GM18505 (cell line): Measurements from ENCODE around the gene PADI4.
"Not testable (repeated sequence)": the region's sequence is repeated elsewhere in the genome, so short reads cannot be mapped to it uniquely, and the experiment has no call there.

Source experiments
- ATAC-seq: cut with Tn5 transposase; IDR thresholded peaks from one replicate; pipeline ENCODE4 v1.9.1; 2021; ENCODE audit not compliant: unreplicated experiment
- POLR2A ChIP-seq: IDR thresholded peaks from 4 replicates; pipeline ENCODE4 v1.6.1; 2011; ENCODE audit warnings: borderline replicate concordance; ENCODE audit not compliant: insufficient read depth, insufficient read length; ENCODE audit errors: extremely low read depth

The PADI4 gene

DNA sequence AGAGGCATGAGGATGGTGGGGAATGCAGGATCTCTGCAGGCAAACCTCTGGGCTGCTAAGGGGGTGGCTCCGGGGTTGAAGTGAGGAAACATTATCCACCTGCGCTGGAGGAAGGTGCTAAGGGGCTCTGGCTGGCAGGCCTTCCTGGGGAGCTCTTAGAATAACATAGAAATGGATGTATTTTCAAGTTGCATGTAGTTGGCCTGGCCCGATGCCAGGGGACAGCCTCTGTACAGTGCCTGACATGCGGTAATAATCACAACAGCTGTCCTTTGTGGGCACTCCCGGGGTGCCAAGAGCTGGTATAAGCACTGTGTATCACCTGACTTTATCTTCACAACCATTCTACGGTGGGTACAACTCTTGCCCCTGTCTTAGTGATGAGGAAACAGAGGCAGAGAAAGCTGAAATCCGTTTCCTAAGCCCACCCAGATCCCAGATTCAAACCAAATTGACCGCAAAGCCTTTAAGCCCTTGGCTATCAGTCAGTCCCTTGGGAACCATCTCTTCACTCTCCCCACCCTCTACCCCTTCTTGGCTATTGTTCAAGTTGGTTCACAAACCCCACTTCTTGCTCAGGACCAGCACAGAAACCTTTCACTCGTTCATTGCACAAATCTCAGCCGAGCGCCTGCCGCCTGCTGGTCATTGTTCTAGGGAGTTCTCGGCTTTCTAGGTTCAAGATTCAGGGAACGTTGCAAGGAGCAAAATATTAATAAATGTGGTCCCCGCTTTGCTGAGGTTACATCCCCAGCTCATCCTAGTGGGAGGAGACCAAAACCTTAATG is 30.9 kb downstream of the PADI4 start:
- TF ChIP-seq POLR2A: no peak
- ATAC-seq: no peak

DNA sequence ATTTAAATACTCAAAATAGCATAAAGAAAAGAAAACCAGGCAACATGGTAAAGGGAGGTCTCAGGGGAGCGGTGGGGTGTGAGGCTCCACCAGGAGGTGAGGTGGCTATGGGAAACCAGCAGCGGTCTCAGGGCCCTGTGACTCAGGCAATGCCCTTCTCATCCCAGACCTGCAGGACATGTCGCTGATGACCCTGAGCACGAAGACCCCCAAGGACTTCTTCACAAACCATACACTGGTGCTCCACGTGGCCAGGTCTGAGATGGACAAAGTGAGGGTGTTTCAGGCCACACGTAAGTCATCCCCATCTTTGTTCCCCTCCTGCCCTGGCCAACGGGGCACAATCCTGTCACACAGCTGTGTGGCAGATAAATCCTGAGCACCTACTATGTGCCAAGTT is 31.5 kb downstream of the PADI4 start:
- no peak for ATAC-seq
- no peak for TF ChIP-seq POLR2A

DNA sequence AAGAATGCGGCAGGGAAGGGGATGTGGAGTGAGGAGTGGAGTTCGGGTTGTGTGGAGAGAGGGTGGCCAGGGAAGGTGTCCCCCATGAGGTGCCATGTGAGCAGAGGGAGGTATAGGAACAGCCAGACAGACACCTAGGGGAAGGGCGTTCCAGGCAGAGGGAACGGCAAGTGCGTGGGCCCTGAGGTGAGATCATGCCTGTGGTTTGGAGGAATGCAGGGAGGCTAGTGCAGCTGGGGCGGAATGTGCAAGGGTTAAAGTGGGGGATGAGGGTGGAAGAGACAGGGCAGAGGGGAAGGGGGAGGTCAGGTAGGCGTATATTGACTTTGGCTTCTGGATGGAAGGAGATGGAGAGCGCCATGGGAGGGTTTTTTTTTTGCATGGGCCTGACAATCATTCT is 32.4 kb downstream of the PADI4 start:
- no peak for ATAC-seq
- TF ChIP-seq POLR2A: no peak

DNA sequence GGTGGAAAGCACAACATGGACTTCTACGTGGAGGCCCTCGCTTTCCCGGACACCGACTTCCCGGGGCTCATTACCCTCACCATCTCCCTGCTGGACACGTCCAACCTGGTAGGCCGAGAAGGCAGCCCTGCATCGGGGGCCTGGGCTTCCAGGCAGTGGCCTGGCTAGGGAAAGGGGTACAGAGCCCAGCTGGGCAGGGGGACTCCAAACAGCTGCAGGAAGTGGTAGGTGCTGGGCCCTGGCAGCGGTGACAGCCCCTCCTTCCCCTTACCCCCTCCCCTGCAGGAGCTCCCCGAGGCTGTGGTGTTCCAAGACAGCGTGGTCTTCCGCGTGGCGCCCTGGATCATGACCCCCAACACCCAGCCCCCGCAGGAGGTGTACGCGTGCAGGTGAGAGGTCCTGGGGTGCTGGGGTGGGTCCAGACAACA is 34.0 kb downstream of the PADI4 start:
- no peak for TF ChIP-seq POLR2A
- no peak for ATAC-seq

DNA sequence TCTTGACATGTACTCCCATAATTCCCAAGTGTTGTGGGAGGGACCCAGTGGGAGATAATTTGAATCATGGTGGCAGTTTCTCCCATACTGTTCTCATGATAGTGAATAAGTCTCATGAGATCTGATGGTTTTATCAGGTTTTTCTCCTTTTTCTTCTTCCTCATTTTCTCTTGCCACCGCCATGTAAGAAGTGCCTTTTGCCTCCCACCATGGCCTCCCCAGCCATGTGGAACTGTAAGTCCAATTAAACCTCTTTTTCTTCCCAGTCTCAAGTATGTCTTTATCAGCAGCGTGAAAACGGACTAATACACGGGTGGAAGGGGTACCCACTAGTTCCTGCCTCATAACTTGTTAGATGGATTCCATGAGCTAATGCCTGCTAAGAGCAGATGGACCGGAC is 37.5 kb downstream of the PADI4 start:
- not testable (repeated sequence) for ATAC-seq

DNA sequence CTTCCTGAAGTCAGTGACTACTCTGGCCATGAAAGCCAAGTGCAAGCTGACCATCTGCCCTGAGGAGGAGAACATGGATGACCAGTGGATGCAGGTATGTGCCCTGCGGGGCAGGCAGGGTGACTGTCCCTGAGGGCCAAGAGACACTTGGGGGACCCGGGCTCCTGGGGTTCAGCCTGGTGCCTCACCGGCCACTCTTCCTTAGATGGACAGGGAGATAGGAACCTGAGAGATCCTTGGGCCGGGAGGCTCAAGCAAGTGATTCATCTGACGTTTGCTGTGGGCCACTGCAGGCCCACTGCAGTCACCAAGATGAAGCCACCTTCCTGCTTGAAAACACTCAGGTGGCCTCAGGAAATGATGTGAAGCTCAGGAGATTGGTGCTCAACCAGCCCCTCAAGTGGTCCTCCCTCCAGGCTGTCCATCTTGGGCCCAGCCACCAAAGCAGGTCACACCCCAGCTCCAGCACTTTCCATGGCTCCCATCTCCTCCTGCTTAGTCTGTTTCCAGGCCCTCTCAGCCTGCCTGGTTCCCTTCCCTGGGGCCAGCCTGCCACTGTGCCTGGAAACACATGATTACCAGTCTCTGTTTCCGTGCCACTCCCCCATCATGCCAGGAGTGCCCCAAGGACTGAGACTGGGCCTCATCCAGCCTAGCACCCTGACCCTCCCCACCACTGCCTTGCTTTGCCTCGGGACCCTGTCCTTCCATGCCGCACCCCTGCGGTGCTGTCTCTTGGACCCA is 38.2 kb downstream of the PADI4 start:
- no peak for ATAC-seq
- TF ChIP-seq POLR2A: no peak

DNA sequence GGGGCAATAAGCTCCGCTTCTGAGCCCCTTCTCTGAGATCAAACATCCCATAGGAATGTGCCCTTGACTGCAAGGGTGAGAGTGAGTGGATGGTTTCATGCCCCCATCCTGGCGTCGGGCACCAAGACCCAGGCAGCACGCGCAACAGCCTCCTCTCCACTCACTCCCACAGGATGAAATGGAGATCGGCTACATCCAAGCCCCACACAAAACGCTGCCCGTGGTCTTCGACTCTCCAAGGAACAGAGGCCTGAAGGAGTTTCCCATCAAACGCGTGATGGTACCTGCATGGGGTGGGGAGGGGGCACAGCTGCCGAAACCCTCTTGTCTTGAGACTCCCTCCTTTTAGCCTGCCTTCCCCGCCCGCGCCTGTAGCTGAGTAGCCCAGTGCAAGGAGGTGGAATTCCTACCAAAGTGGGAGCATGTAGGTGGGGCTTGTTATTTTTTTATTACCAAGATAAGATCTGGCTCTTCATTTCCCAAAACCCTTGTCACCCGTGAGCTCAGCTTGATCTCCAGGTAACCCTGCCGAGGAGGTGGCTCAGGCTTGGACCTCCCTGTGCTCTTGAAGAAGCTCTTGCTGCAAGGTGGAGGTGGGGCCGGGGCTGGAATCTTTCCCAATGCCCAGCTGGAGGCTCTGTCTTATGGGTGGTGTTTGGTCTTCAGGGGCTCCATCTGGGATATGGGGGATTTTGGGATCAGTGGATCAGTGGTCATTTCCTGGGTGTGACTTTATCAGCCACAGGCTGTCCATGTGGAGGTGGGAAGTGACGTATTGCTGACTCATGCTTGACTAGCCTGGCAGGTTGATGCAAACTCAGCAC is 40.0 kb downstream of the PADI4 start:
- TF ChIP-seq POLR2A: no peak
- ATAC-seq: no peak

DNA sequence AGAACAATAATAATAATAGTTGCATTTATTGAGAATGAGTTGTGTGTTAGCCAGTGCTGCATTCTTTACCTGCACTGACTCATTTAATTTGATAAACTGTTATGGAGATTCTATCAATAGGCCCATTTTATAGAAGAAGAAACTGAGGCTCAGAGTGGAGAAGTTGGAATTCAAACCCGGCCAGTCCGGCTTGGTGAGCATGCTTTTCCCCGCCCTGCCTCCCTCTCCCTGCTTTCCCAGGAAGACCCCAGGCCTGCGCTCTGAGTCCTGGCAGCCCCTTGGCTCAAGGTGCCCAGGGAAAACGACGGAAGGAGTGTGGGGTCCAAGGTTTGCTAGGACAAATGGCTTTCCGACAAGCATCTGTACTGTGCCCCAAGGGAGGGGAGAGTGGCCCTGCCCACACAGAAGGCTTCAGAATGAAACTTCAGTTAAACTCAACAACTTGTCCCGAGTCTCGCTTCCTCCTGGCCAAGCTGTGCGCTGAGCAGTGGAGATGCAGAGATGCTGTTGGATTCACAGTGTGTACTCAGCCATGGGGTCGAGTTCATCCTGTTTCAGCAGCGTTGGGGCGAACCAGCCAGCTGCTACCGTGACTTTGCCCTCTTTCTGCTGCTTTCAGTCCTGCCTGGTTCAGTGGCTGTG is 40.7 kb downstream of the PADI4 start:
- ATAC-seq: peak; percentile 70
- no peak for TF ChIP-seq POLR2A

DNA sequence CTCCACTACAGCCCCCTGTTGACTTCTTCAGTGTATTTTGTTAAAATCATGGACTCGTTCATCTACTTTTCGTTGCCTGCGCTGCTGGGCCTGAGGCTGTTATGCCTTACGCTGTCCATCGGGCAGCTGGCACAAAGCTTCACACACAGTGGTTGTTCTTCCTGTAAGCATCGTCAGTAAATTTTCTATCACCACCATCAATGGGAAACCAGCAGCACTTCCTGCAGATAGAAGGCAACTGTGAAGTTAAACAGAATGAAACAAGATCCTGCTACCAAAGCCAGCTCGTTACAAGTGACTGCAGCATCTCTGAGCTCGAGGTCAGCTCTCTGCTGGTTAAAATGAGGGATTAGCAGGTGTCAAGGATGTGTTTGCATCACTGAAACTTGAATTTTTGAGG is 42.1 kb downstream of the PADI4 start:
- no peak for ATAC-seq
- no peak for TF ChIP-seq POLR2A

DNA sequence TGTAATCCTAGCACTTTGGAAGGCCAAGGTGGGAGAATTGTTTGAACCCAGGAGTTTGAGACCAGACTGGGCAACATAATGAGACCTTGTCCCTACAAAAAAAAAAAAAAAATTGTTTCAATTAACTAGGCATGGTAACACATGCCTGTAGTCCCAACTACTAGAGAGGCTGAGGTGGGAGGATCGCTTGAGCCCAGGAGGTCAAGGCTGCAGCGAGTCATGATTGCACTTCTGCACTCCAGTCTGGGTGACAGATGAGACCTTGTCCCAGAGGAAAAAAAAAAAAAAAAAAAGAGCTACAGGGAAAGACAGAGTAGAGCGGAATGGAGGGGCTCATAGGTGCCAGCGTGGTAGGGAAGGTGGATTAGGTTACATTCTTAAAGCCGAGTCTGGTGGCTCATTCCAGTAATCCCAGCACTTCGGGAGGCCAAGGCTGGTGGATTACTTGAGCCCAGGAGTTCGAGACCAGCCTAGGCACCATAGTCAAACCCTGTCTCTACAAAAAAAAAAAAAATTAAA is 43.0 kb downstream of the PADI4 start:
- ATAC-seq: no peak
- TF ChIP-seq POLR2A: no peak

DNA sequence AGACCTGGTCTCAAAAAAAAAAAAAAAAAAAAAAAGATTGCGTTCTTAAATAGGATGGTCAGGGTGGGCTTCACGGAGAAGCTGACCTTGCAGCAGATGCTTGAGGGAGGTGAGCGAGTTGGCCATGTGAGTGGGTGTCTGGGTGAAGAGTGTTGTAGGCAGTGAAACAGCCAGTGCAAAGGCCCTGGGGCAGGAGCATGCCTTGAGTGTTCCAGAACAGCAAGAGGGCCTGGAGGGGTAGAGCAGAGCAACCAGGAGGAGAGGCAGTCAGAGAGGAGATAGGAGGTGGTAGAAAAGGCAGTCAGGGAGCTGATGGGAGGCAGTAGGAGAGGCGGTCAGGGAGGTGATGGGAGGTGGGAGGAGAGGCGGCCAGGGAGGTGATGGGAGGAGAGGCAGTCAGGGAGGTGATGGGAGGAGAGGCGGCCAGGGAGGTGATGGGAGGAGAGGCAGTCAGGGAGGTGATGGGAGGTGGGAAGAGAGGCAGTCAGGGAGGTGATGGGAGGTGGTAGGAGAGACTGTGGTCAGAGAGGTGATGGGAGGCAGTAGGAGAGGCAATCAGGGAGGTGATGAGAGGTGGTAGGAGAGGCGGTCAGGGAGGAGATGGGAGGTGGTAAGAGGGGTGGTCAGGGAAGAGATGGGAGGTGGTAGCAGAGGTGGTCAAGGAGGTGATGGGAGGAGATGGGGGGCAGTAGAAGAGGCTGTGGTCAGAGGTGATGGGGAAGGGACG is 43.8 kb downstream of the PADI4 start:
- ATAC-seq: no peak
- TF ChIP-seq POLR2A: no peak

DNA sequence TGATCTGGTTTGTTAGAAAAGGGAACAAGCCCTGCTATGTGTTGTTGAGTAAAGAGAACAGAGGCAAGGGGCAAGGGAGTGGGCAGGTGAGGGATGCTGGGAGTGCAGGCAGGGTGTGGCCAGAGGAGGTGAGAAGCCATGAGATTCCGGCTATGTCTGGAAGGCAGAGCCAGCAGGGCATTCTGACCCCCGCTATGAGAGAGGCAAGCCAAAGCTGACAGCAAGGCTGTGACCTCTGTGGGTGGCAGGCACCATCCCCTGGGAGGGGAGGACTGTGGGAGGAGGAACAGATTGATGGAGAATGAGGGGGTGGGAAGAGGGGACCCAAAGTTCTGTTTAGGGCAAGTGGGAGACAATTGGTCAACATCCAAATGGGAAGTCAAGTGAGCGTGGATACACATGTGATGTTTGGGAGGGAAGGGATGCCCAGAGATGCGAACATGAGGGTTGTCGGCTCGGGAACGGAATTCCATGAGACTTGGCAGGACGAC is 44.5 kb downstream of the PADI4 start:
- ATAC-seq: no peak
- no peak for TF ChIP-seq POLR2A
